Neutrophil (primary cell): ENCODE results near the gene DOK6.
"Not testable (repeated sequence)": the region's sequence is repeated elsewhere in the genome, so short reads cannot be mapped to it uniquely, and the experiment has no call there.

ENCODE experiments used
- H3K27ac ChIP-seq: fragments of 200-600 bp; sonication (generic); 2 replicates; pipeline ENCODE4 v1.5.1; 2016; ENCODE audit warnings: mild to moderate bottlenecking, moderate library complexity
- H3K27me3 ChIP-seq: fragments of 200-600 bp; sonication (generic); 2 replicates; pipeline ENCODE4 v1.6.0; 2016; ENCODE audit warnings: mild to moderate bottlenecking
- H3K36me3 ChIP-seq: fragments of 200-600 bp; sonication (generic); 2 replicates; pipeline ENCODE4 v1.5.1; 2017
- H3K4me1 ChIP-seq, 2 experiments: fragments of 200-600 bp in 1 of 2; sonication (generic) in 1 of 2; 1 replicate in 1 of 2; 2 replicates in 1 of 2; pipeline versions ENCODE4 v1.5.1 to v1.6.1; 2013 to 2016; ENCODE audit warnings: low read depth in 1 of 2, low read length in 1 of 2, mild to moderate bottlenecking in 1 of 2, moderate library complexity in 1 of 2; ENCODE audit not compliant: control insufficient read depth in 1 of 2, insufficient read depth in 1 of 2
- H3K4me3 ChIP-seq, 2 experiments: fragments of 200-600 bp in 1 of 2; sonication (generic) in 1 of 2; 1 replicate in 1 of 2; 2 replicates in 1 of 2; pipeline ENCODE4 v1.5.1; 2013 to 2016; ENCODE audit warnings: low read depth in 1 of 2, low read length in 1 of 2, mild to moderate bottlenecking in 1 of 2, moderate library complexity in 1 of 2
- H3K9me3 ChIP-seq: fragments of 200-600 bp; sonication (generic); 2 replicates; pipeline ENCODE4 v1.5.1; 2016
- CTCF ChIP-seq: fragments of 200-600 bp; sonication (generic); IDR thresholded peaks from 2 replicates; pipeline ENCODE4 v1.5.1; 2016; ENCODE audit warnings: antibody characterized with exemption

DOK6 gene

GRCh38 chr18:69872661-69873060, 472.0 kb downstream of the DOK6 start:
- H3K27me3 ChIP-seq, result no peaks in the 10 kb centered on the region
- no peak overlapping the region for H3K27ac ChIP-seq
- no peaks in the 10 kb centered on the region for H3K36me3 ChIP-seq
- H3K4me1 ChIP-seq, result no peaks in the 10 kb centered on the region
- TF ChIP-seq CTCF, result no peak
- H3K9me3 ChIP-seq, result no peaks in the 10 kb centered on the region
- no peak overlapping the region for H3K4me3 ChIP-seq

- Histone ChIP-seq H3K4me3 (no peak overlapping the region), H3K27me3 (no peaks in the 10 kb centered on the region), H3K36me3 (no peaks in the 10 kb centered on the region), H3K9me3 (no peaks in the 10 kb centered on the region), H3K4me1 (no peaks in the 10 kb centered on the region), H3K27ac (no peak overlapping the region)
- no peak for TF ChIP-seq CTCF
These were observed 473.4 kb downstream of the DOK6 start for GRCh38 chr18:69874058-69874457.

GRCh38 chr18:69876490-69876889, 475.8 kb downstream of the DOK6 start:
- TF ChIP-seq CTCF, result no peak
- Histone ChIP-seq H3K27ac (no peak overlapping the region), H3K27me3 (no peaks in the 10 kb centered on the region), H3K9me3 (no peaks in the 10 kb centered on the region), H3K4me3 (no peak overlapping the region), H3K4me1 (no peaks in the 10 kb centered on the region), H3K36me3 (no peaks in the 10 kb centered on the region)

- H3K27me3 ChIP-seq, result no peaks in the 10 kb centered on the region
- no peaks in the 10 kb centered on the region for H3K4me1 ChIP-seq
- H3K4me3 ChIP-seq, result no peak overlapping the region
- no peak for TF ChIP-seq CTCF
- no peaks in the 10 kb centered on the region for H3K36me3 ChIP-seq
- H3K9me3 ChIP-seq, result no peaks in the 10 kb centered on the region
- H3K27ac ChIP-seq, result no peak overlapping the region
These were observed 477.7 kb downstream of the DOK6 start for GRCh38 chr18:69878213-69878933.

- H3K27me3 ChIP-seq, H3K36me3 ChIP-seq, H3K4me3 ChIP-seq, H3K27ac ChIP-seq, H3K9me3 ChIP-seq, H3K4me1 ChIP-seq: not testable (repeated sequence)
These were observed 478.4 kb downstream of the DOK6 start for GRCh38 chr18:69879051-69879450.

GRCh38 chr18:69880083-69880482, 479.4 kb downstream of the DOK6 start:
- no peaks in the 10 kb centered on the region for H3K36me3 ChIP-seq
- no peak overlapping the region for H3K4me3 ChIP-seq
- H3K4me1 ChIP-seq, result no peaks in the 10 kb centered on the region
- H3K27me3 ChIP-seq, result no peaks in the 10 kb centered on the region
- TF ChIP-seq CTCF, result no peak
- no peak overlapping the region for H3K27ac ChIP-seq
- H3K9me3 ChIP-seq, result no peaks in the 10 kb centered on the region
